Activated naive CD4-positive, alpha-beta T cell treated with Interleukin-2 at 50 U/mL for 16 hours (primary cell): ENCODE results near the gene SCYGR1.
A peak's percentile ranks its signal among the peaks of the same experiment; 100 is the strongest.

Experiments
- DNase-seq: peaks from one replicate; pipeline ENCODE4 v3.0.0-alpha.2; 2020

Gene SCYGR1

DNA sequence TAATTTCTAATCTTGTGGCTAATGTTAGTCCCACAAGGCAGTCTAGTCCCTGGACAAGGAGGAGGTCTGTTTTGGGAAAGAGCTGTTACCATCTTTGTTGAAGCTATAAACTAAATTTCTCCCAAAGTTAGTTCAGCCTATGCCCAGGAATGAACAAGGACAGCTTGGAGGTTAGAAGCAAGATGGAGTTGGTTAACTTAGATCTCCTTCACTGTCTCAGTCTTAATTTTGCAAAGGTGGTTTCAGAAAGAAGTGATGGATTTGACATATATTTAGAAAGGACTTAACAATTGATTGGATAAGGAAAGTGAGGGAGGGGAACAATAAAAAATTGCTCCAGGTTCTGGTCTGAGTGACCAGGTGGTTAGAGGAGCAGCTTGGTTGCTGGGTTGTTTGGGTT lies 14.6 kb upstream of the SCYGR1 start:
- DNase-seq = no peak

GRCh38 chr2:227401550-227401949 lies 13.8 kb upstream of the SCYGR1 start:
- DNase-seq = no peak

DNA sequence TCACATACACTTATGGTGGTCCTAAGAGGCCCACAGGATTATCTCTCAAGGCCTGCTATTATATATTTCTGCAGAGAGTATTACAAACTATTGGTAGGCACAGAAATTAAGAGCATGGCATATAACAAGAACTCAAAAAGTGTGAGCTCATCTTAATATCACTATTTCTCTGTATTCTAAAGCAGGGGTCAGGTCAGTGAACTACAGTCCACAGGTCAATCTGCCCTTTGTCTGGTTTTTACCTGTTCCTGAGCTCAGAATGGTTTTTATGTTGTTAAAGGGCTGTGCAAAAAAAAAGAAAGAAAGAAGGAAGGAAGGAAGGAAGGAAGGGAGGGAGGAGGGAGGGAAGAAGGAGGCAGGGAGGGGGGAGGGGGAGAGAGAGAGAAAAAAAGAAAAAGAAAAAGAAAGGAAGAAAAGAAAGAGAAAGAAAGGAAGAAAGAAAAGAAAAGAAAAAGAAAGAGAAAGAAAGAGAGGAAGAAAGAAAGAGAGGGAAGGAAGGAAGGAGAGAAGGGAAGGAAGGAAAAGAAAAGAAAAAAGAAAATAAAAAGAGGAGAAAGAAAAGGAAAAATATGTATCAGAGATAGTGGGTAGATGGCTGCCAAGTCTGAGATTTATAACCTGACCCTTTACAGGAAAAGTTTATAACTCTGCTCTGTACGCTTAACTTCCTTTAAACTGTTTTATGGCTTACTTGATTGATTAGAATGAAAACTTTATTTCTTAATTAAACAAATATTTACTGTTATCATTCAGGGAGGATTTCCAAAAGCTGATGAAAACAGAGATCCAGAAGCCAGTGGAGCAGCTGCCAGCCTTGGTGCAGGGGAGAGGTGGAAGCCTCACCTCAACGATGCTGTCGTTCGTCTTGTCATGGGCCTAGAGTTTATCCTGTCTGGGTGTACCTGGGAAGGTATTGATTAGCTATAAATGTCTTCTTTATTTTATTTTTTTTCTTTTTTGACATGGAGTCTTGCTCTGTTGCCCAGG lies 11.2 kb upstream of the SCYGR1 start:
- DNase-seq = no peak

DNA sequence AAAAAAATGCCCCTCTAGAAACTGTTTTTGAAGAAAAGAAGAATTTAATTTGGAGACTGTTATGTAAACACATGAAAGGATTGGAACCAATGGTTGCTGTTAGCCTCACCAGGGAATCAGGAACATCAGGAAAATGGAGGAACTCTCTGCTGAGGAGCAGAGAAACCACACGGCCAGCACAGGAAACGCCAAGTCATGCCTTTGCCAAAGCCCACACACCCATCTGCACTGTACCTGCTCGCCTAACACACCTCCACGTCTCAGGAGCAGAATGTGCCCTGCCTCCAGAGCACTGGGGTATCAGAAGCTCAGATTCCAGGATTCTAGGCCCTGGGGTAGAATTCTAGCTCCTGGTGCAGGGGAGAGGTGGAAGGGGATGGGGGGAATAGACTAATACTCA lies 9.8 kb upstream of the SCYGR1 start:
- no peak for DNase-seq

DNA sequence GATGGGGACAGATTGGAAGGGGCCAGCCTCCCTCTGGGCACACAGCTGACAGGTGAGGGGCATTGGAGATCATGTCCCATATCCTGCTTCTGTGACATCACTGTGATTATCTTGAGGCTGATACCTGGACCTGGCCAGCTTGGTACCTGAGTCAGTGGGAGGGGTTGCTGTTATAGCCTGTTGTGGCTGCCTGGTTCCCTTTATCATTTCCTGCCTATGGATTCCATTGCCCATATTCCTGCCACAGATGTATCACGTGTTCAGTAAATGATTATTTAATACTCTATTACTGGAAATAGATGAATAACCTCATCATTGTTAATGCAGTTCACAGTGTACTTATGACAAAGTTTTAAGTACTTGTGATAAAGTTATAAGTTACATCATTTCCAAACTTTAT lies 7.8 kb upstream of the SCYGR1 start:
- DNase-seq = no peak

- DNase-seq = no peak
Observed at GRCh38 chr2:227394401-227394800, 6.7 kb upstream of the SCYGR1 start.

DNA sequence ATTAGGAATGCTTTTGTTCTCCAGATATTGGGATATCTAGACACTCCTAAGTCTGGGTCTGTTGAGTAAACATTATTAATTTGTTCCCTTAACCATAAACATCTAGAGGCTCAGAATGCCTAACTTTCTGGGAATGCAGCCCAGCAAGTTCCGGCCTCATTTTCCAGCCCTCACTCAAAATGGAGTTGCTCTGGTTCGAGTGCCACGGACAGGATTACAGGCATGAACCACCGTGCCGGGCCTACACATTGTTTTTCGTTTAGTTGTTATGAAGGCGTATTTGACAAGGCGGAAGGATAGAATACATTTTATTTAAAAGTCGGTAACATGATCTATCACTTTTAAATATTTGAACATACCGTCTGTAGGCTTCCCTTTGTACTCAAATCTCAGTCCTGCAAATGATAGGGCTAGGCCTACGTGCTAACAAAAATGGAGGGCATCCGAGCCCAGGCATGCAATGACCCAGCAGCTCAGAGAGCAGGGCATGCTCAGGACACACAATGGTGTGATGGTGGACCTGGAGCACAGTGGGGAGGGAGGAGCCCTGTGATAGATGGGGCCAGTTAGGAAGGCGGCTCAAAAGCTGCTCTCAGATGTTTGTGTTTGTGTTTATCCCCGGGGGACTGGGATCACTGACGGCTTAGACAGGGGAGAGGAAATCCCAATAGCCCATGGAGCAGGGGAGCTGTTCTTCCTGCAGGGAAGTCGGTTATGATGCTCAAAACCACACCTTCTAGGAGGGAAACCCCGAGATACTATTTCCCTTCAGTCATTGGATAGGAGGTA lies 2.9 kb upstream of the SCYGR1 start:
- DNase-seq = no peak

- DNase-seq = no peak
Observed at GRCh38 chr2:227389661-227390060, 1.9 kb upstream of the SCYGR1 start.

GRCh38 chr2:227389231-227389630 lies 1.5 kb upstream of the SCYGR1 start:
- no peak for DNase-seq

- no peak for DNase-seq
Observed at GRCh38 chr2:227388537-227389011, 825 bp upstream of the SCYGR1 start.

DNA sequence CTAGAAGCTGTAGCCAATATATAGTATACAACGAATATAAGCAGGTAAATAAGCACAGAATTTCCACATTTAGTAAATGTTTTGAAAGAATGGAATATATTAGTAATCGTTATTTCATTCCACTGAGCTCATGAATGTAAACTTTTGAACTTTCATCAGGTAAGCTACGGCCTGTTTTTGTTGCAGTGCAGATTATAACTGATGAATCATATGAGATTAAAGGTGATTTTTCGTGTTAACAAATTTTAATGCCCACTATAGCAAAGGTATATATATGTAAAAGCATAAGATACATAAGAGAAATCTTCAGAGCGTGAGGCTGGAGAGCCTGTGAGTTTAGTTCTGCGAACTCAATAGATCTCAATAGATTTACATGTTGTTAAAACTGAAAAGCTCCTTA lies 1.1 kb downstream of the SCYGR1 start:
- no peak for DNase-seq

DNA sequence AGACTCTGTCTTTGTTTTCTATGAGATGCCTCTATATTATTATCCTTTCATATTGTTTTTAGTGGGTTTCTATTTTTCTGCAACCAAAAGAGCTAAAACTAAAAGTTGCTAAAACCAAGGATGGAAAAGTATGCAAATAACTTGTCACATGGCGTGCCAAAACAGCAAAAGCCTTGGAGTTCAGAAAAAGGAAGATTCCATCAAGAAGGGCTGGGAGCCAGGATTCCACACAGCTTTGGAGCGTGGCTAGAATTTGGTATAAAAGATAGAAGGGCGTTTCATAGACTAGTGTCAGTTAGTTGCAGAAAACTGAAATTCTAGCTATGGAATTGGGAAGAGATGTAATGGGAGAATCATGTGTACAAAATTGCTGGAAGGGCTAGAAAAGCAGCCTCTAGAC lies 4.1 kb downstream of the SCYGR1 start:
- no peak for DNase-seq

DNA sequence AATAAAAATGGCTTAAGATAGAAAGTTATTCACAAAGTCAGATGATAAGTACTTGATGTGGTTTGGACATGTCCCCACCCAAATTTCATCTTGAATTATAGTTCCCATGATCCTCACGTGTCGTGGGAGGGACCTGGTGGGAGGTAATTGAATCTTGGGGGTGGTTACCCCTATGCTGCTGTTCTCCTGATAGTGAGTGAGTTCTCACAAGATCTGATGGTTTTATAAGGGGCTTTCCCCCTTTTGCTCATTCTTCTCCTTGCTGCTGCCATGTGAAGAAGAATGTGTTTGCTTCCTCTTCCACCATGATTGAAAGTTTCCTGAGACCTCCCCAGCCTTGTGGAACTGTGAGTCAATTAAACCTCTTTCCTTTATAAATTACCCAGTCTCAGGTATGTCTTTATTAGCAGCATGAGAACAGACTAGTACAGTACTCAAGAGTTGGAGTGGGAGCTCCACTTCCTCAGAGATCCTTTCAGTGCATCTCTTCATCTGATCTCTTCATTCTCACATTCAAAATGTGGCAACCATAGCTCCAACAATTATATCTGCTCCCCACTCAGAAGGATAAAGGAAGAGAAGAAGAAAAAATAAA lies 5.4 kb downstream of the SCYGR1 start:
- DNase-seq = peak; percentile 15

GRCh38 chr2:227379095-227379494 lies 8.7 kb downstream of the SCYGR1 start, which contains the start of gene TM4SF20:
Gene TM4SF20 (minus strand): TSS chr2:227379306. CDS start chr2:227379268, 38 bp downstream.
- DNase-seq = no peak

- no peak for DNase-seq
Observed at GRCh38 chr2:227378371-227378782, 9.4 kb downstream of the SCYGR1 start.

DNA sequence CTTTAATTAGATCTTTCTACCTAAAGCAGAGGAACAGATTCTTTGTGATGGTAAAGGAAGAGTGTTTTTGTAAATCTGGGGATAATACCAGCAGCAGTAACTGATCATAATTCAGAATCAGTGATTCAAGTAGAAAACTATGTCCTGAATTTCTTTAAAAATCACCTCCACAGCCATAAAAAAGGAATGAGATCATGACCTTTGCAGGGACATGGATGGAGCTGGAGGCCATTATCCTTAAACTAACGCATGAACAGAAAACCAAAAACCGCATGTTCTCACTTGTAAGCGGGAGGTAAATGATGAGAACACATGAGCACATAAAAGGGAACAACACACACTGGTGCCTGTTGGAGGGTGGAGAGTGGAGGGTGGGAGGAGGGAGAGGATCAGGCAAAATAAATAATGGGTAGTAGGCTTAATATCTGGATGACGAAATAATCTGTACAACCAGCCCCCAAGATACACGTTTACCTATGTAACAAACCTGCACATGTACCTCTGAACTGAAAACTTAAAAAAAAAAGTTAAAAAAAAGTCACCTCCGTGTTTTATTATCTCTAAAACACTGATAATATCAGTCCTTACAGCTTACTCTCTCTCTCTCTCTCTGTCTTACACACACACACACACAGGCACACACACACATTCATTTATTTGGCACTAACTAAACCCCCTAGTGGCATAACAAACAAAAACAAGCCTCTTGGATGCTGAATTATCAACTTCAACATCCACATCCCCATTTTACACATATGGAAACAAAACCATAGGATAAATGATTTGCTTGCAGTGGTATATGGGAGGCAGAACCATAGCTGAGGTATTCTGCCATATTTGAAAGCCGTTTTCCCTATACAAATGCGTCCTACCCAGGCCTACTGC lies 10.0 kb downstream of the SCYGR1 start:
- no peak for DNase-seq

GRCh38 chr2:227376656-227377396 lies 10.9 kb downstream of the SCYGR1 start:
- DNase-seq = no peak

GRCh38 chr2:227374158-227374557 lies 13.6 kb downstream of the SCYGR1 start:
- DNase-seq = peak; percentile 51

GRCh38 chr2:227373389-227373788 lies 14.4 kb downstream of the SCYGR1 start:
- DNase-seq = no peak

GRCh38 chr2:227370791-227371312 lies 16.9 kb downstream of the SCYGR1 start:
- DNase-seq = no peak

GRCh38 chr2:227370092-227370491 lies 17.7 kb downstream of the SCYGR1 start:
- DNase-seq = no peak
